ENCODE results near the gene COX6B2. TPM values are rescaled to one million over a fixed set of nuclear protein-coding genes. Genes with fewer than 3 reads are reported as not detected.

Gene COX6B2
- total and polyA plus RNA-seq, 2 of the 8 experiments (the other 6 are each of a cell fraction or from before 2014, with no cell fraction given) = 4.9 to 6.4 TPM

- TF ChIP-seq KDM4A (IDR thresholded peaks at IDR 0.05; ENCODE audit: low read depth, low read length, severe bottlenecking) = no peak
- no peak for TF ChIP-seq CEBPB (IDR thresholded peaks at IDR 0.05; ENCODE audit: low read depth, low read length)
- no peak for TF ChIP-seq MAFK (IDR thresholded peaks at IDR 0.05; ENCODE audit: low read depth, low read length)
- TF ChIP-seq TEAD4 (IDR thresholded peaks at IDR 0.05; ENCODE audit: low read depth, low read length) = no peak
Observed at GRCh38 chr19:55300886-55301458, 53.5 kb downstream of the COX6B2 start (continued).

Measured in H1 (cell line).